SU-DHL-6 (cell line): Measurements from ENCODE around the gene ADGRE3.

Experiments
- EZH2phosphoT487 ChIP-seq: fragments of 200-600 bp; sonication (generic), shearing (Covaris generic); conservative IDR thresholded peaks from 2 replicates; pipeline ENCODE4 v1.6.1; 2018; ENCODE audit warnings: mild to moderate bottlenecking, antibody characterized with exemption, low read length, moderate library complexity, mixed read lengths
- TF ChIP-seq, protein P1 (sequence below): fragments of 200-600 bp; sonication (generic); IDR thresholded peaks from one replicate; pipeline ENCODE4 v1.5.1; 2017; ENCODE audit warnings: antibody characterized with exemption, mild to moderate bottlenecking, low read length, moderate library complexity; ENCODE audit not compliant: insufficient read depth, poor library complexity, severe bottlenecking

DNA sequence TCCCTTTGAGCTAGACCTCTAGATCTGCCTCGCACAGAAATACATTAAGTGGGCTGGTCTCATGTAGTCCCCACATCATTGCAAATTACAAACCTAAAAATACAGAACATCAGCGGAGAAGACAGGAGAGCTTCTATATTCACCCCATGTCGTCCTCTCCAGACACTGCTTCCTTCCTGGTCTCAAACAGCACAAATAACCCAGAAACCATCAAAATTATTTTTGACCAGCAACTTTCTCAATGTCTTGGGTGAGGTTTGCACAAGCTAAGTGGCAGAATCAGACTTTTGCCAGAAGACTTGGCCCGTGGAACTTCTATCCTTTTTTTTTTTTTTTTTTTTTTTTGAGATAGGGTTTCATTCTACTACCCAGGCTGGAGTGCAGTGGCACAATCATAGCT is 63.6 kb downstream of the ADGRE3 start:
- TF ChIP-seq, protein P1, sequence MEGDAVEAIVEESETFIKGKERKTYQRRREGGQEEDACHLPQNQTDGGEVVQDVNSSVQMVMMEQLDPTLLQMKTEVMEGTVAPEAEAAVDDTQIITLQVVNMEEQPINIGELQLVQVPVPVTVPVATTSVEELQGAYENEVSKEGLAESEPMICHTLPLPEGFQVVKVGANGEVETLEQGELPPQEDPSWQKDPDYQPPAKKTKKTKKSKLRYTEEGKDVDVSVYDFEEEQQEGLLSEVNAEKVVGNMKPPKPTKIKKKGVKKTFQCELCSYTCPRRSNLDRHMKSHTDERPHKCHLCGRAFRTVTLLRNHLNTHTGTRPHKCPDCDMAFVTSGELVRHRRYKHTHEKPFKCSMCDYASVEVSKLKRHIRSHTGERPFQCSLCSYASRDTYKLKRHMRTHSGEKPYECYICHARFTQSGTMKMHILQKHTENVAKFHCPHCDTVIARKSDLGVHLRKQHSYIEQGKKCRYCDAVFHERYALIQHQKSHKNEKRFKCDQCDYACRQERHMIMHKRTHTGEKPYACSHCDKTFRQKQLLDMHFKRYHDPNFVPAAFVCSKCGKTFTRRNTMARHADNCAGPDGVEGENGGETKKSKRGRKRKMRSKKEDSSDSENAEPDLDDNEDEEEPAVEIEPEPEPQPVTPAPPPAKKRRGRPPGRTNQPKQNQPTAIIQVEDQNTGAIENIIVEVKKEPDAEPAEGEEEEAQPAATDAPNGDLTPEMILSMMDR, result no peak
- no peak for TF ChIP-seq EZH2phosphoT487
